NCI-H2107 treated with DMSO at 0.1 percent for 48 hours (cell line): Measurements from ENCODE around the gene PRDM2.

Experiments
- DNase-seq: peaks from one replicate; lab custom pipeline; 2025; ENCODE audit not compliant: unreplicated experiment; lab: John Stamatoyannopoulos, UW

The PRDM2 gene

DNA sequence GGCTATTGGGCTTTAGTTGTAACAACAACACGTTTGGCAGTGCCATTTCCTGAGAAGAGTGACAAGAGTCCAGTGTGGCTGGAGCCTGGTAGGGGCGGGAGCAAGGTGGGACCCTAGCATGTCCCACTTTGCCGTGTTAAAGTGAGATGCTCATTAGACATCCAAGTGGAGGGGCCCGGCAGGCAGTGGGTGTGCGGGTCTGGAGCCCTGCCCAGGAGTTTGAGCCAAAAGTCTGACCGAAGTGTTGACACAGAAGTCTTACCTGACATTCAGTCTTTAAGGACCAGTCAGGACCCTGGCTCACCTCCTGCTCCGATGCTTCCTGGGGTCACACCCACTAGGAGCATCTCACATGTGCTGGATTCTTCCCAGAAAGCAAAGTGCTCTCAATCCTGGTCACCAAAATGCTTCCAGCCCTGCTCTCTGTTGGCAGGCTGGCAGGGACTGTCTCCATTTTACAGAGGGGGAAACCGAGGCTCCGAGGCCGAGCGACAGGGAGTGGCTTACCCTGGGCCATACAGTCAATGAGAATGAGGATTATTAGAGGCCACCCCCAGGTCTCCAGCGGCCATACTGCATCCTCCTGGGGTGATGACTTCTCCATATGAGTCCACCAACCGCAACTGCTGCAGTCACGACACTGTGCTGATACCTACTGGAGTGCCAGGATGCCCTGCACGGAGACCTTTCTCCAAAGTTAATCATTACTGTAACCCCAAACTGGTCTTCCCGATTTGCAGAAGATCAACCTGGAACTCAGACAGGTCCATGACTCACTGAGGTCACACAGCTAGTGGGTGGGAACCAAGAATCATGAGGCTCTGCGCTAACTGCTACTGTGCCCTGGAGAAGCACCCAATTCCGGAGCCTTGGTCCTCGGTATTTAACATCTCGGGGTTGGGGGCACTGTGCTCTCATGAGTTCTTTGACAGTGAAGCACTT lies 112.7 kb downstream of the PRDM2 start:
- no peak for DNase-seq

DNA sequence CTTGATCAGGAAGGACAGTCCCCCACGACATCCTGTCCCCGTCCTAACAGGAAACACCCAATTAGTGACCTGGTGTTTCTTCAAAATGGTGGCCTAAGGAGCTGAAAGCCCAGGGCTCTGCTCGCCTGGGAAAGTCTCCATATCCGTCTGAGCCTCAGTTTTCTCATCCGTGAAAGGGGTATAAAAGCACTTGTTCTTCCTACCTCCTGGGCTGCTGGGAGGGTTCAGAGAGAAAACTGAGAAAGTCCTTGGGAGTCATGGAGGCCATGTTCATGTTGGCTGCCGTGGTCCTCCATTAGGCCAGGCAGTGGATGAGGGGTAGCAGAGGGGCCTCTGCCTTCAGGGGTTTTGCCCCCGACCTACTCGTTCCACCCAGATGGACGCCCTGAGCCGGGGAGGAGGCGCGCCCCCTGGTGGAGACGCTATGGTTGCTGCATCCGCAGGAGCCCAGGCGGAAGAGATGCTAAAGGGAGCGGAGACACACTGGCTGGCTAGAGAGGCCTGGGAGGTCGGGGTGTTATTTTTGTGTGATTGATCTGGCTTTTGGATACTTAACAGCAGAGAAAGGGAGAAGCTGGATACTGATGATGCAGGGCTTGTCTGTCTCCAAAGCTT lies 113.5 kb downstream of the PRDM2 start:
- DNase-seq = no peak

DNA sequence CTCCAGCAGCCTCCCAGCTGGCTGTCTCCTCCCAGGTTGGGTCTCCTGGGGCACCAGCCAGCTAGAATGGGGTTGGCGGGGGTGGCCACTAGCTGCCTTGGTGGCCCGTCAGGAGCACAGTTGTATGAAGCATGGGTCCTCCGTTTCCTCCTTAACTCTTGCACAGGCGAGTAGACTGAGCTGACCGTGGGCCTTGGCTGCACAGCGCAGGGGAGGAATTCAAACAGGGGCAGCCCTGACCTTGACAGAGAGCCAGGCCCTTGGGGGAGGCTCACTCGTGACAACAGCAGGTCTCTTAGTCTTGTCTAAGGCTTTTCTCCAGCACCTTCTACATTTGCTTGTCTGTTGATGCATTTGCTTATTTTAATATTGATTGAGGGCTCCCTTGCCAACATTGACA lies 114.1 kb downstream of the PRDM2 start:
- DNase-seq = no peak

GRCh38 chr1:13816016-13816760 lies 116.2 kb downstream of the PRDM2 start:
- no peak for DNase-seq

DNA sequence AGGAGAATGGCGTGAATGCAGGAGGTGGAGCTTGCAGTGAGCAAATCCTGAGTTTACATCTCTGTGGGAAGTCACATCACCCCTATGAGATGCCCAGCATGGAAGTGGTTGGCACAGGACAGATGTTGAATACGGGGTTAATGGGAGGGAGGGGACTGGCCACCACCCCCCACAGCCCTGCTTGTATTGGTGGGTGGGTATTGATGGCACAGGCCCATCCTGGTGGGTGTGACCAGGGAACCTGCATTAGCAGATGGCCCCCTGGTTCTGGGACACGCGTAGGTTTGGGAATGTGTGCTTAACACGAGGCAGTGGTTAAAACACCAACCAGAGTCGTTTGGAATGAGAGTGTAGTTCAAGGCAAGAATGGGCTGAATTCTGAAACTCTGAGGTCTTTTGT lies 117.9 kb downstream of the PRDM2 start:
- DNase-seq = no peak

DNA sequence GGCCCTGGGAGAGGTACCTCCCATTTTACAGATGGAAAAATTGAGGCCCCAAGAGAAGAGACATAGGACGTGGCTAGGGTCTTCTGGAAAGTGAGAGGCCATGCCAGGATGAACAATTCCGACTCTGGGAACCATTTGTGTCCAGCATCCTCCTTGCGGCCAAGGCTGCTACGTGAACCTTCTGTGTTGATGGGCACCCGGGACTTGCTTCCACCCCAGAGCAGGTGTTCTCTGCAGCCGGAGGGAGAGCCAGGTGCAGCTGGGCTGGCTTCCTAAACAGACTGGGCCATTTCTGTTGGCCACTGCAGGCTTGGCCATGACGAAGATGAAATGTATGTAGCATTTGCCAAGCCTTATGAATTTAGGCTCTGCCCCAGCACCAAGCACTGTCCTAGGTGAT lies 118.9 kb downstream of the PRDM2 start:
- DNase-seq = no peak

DNA sequence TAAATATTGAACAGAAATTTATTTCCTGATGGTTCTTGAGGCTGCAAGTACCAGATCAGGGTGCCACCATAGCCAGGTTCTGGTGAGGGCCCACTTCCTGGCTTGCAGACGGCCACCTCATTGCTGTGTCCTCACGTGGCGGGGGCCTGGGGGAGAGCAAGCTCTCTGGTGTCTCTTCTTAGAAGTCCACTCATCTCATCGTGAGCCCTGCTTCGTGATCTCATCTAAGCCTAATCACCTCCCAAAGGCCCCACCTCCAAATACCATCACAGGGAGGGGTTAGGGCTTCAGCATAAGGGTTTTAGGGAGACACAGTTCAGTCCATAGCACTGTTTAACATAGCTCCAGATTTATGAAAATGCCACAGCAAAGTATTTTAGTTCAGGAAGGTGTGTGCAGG lies 119.7 kb downstream of the PRDM2 start:
- no peak for DNase-seq

DNA sequence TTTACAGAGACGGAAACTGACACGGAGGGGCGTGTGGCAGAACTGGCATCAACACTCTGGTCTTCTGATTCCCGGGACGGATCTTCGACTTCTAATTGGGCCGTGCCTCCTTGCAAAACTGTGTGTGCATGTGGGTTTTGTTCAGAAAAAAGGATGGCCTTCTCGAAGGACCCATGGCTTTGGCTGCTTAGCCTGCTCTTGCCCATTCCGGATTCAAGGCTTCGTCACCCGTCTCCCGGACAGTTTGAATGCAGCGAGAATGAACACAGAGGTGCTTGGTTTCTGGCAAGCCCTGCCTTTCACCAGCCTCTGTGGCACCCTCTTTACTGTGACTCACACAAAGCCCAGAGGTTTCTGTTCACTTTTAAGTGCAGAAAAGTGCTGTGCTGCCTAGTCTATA lies 120.1 kb downstream of the PRDM2 start:
- DNase-seq = no peak

DNA sequence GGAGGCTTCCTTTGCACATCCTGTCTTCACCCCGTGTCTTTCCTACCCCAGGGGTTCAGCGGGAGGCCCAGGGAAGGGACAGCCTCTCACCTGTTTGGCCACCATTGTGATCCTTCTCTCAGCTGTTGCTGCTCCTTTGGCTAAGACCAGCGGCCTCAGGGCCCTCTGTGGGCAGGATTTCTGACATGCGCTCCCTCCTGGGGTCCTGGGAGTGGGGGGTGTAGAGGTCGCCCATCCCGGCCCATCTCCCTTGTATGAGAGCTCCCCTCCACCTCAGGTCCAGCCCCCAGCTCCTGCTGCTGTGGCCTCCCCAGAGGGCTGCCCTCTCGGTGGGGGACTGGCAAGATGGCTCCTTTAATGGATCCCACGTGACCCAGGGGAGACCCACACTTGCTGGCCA lies 120.5 kb downstream of the PRDM2 start:
- DNase-seq = no peak

GRCh38 chr1:13823126-13823880 lies 123.3 kb downstream of the PRDM2 start:
- no peak for DNase-seq

- no peak for DNase-seq
These were observed 123.9 kb downstream of the PRDM2 start for GRCh38 chr1:13823936-13824335.

DNA sequence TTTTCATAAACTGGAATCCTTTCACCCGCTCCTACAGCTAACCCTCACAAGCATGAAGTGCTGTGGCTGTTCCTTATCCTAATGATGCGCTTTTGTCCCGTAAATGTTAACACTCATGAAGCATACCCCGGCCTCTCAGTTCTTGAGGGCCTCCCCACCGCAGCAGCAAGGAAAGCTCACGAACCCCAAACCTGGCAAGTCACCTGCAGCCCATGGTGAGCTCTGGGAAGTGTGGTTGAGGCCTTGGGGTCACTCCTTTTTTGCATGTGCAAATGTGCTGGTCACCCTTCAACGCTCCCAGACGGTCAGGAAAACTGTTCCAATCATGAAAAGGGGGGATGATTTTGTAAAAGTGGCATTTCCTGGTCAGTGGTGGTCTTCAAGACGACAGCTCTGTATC lies 124.6 kb downstream of the PRDM2 start:
- no peak for DNase-seq

DNA sequence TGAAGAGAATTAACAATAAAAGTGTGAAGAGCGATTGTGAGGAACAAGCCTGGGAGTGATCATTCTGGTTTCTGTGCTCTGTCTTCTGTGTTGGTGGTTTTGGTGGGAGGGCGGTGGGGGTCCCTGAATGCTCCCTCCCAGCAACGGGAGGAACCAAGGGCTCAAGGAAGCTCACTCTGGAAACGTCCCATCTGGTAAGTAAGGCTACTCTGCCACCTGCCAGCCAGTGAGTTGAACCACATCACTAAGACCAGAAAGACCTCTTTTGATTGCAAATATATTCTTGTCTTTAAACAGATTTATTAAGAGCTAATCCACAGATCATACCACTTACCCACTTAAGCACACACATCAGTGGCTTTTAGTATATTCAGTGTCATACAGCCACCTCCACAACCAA lies 125.0 kb downstream of the PRDM2 start:
- no peak for DNase-seq

- DNase-seq = no peak
These were observed 126.0 kb downstream of the PRDM2 start for GRCh38 chr1:13826009-13826408.

DNA sequence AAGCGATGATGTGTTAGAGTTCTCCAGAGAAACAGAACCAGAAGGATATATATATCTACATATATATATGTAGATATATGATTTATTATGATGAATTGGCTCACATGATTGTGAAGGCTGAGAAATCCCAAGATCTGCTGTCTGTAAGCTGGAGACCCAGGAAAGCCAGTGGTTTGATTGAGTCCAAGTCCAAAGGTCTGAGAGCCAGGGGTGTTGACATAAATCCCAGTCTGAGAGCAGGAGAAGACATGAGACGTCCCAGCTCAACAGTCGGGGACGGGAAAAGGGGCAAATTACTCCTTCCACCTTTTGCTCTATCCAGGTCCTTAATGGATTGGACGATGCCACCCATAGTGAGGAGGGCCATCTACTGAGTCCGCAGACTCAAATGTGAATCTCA lies 126.6 kb downstream of the PRDM2 start:
- no peak for DNase-seq

- no peak for DNase-seq
These were observed 128.6 kb downstream of the PRDM2 start for GRCh38 chr1:13828454-13829151.

GRCh38 chr1:13829152-13829769 lies 129.3 kb downstream of the PRDM2 start:
- no peak for DNase-seq

DNA sequence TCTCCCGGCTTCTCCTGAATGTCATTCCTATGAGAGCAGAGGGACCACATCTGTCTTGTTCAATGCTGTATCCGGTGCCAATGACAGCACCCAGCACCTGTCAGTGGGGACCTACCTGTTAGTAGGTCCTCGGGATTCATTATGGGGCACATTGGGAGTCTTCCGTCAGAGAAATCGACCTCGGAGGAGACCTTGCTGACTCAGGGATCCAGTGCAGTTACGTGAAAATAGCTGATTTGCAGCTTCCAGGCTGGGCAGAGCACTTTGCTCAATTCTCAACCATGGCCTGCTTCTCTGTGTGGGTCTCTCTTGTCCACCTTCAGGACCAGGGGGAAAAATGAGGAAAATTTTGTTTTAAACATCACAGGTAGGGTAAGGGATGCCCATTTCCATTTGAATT lies 130.2 kb downstream of the PRDM2 start:
- no peak for DNase-seq

DNA sequence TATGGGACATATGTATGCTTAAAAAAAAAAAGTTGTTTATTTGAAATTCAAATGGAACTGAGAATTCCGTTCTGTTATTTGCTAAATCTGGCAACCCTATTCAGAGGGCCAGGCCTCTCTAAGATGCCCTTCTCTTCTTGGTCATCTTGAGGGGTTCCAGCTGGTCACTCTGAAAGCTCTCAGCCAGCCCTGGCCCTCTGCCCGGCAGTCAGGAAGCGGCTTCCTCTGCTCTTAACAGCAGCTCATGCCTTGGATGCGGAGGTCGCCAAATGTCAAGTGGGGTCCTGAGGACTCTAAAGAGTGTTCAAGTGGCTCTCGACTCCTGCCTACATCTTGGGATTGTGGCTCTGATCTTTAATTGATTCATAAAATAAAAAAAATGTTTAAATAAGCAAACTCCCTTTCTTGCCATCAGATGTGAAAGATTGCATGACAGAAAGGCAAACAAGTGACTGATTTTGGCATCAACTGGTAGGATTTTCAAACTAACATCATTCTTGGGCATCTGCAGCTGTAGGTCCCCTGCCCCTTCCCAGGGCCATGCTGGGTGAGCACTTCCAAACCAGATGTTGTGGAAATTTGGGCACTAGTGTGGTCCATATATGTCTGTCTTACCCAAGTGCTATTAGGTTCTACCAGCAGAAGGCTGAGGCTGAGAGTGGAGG lies 130.8 kb downstream of the PRDM2 start:
- no peak for DNase-seq

GRCh38 chr1:13832100-13832499 lies 132.1 kb downstream of the PRDM2 start:
- DNase-seq = no peak
